ENCODE measurements around the gene IRF5. TPM values are rescaled to one million over a fixed set of nuclear protein-coding genes. Genes with fewer than 3 reads are reported as not detected.

IRF5 gene
- total and polyA plus RNA-seq, 10 of the 15 experiments (the other 5 are each of a cell fraction or from before 2014, with no cell fraction given): 5.4 to 90.3 (median 61.7) TPM

DNA sequence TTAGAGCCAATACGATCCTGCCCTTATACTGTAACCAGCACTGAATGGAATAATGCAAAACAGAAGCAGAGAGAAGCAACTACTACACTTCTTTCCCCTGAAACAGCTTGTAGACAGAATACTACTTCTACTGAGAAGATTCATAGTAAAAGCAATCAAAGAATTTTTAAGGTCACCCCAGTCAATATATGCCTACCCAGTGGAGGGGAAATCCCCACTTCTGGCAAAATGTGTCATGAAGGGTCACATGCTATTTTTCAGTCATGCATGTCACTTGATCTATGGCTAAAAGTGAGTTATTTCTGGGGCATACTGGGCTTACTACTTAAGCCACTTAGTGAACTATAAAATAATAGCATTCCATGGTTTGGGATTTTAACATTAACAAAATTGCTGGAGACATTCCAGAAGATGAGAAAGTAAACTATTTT lies 25.6 kb downstream of the IRF5 start (continued):
- TF ChIP-seq CUX1 (IDR thresholded peaks at IDR 0.05; ENCODE audit: insufficient replicate concordance, low read depth, low read length): no peak
- TF ChIP-seq, protein P1, sequence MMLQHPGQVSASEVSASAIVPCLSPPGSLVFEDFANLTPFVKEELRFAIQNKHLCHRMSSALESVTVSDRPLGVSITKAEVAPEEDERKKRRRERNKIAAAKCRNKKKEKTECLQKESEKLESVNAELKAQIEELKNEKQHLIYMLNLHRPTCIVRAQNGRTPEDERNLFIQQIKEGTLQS (IDR thresholded peaks at IDR 0.05; ENCODE audit: borderline replicate concordance, extremely low read depth, low read depth, low read length): no peak
- no peak for TF ChIP-seq RFX5 (IDR thresholded peaks at IDR 0.05; ENCODE audit: low read depth, low read length)
- peak; percentile 54 for TF ChIP-seq JUNB (IDR thresholded peaks at IDR 0.05)
- TF ChIP-seq NFYA (IDR thresholded peaks at IDR 0.05; ENCODE audit: borderline replicate concordance, low read depth, low read length): no peak
- no peak for TF ChIP-seq ZNF274 (IDR thresholded peaks at IDR 0.05; ENCODE audit: insufficient read depth, insufficient read length)
- TF ChIP-seq BRCA1 (IDR thresholded peaks at IDR 0.05; ENCODE audit: low read depth, low read length): no peak
- TF ChIP-seq IRF4 (IDR thresholded peaks at IDR 0.05; ENCODE audit: low read depth, low read length): no peak
- TF ChIP-seq IKZF1 (conservative IDR thresholded peaks at IDR 0.05): peak; percentile 26
- TF ChIP-seq MTA3 (IDR thresholded peaks at IDR 0.05; ENCODE audit: borderline replicate concordance, low read length): no peak
- peak; percentile 33; the same call in 1 of the 2 replicates for TF ChIP-seq CREB1 (IDR thresholded peaks at IDR 0.05; ENCODE audit: low read depth)
- no peak for TF ChIP-seq FOXK2 (IDR thresholded peaks at IDR 0.05)
- no peak for TF ChIP-seq PBX3 (IDR thresholded peaks at IDR 0.05; ENCODE audit: insufficient replicate concordance, low read depth, low read length)
- TF ChIP-seq DPF2 (IDR thresholded peaks at IDR 0.05): peak; percentile 53; the same call in 1 of the 2 replicates
- no peak for TF ChIP-seq YBX1 (IDR thresholded peaks at IDR 0.05)
- TF ChIP-seq, protein P2, sequence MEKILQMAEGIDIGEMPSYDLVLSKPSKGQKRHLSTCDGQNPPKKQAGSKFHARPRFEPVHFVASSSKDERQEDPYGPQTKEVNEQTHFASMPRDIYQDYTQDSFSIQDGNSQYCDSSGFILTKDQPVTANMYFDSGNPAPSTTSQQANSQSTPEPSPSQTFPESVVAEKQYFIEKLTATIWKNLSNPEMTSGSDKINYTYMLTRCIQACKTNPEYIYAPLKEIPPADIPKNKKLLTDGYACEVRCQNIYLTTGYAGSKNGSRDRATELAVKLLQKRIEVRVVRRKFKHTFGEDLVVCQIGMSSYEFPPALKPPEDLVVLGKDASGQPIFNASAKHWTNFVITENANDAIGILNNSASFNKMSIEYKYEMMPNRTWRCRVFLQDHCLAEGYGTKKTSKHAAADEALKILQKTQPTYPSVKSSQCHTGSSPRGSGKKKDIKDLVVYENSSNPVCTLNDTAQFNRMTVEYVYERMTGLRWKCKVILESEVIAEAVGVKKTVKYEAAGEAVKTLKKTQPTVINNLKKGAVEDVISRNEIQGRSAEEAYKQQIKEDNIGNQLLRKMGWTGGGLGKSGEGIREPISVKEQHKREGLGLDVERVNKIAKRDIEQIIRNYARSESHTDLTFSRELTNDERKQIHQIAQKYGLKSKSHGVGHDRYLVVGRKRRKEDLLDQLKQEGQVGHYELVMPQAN (conservative IDR thresholded peaks at IDR 0.05): no peak
- TF ChIP-seq, protein P3, sequence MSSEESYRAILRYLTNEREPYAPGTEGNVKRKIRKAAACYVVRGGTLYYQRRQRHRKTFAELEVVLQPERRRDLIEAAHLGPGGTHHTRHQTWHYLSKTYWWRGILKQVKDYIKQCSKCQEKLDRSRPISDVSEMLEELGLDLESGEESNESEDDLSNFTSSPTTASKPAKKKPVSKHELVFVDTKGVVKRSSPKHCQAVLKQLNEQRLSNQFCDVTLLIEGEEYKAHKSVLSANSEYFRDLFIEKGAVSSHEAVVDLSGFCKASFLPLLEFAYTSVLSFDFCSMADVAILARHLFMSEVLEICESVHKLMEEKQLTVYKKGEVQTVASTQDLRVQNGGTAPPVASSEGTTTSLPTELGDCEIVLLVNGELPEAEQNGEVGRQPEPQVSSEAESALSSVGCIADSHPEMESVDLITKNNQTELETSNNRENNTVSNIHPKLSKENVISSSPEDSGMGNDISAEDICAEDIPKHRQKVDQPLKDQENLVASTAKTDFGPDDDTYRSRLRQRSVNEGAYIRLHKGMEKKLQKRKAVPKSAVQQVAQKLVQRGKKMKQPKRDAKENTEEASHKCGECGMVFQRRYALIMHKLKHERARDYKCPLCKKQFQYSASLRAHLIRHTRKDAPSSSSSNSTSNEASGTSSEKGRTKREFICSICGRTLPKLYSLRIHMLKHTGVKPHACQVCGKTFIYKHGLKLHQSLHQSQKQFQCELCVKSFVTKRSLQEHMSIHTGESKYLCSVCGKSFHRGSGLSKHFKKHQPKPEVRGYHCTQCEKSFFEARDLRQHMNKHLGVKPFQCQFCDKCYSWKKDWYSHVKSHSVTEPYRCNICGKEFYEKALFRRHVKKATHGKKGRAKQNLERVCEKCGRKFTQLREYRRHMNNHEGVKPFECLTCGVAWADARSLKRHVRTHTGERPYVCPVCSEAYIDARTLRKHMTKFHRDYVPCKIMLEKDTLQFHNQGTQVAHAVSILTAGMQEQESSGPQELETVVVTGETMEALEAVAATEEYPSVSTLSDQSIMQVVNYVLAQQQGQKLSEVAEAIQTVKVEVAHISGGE (CRISPR knock-in tag; IDR thresholded peaks at IDR 0.05): no peak
